Lower leg skin (tissue), 3 donors: Measurements from ENCODE around the gene GUF1.

ENCODE experiments used
- POLR2A ChIP-seq, 2 donors: fragments of 450-650 bp; IDR thresholded peaks; one replicate each; pipeline ENCODE4 v1.6.1; 2016 to 2017; ENCODE audit warnings: antibody characterized with exemption in 2 of 2, mild to moderate bottlenecking in 1 of 2, moderate library complexity in 1 of 2
- TF ChIP-seq, protein P1 (sequence below), 3 donors: fragments of 450-650 bp; IDR thresholded peaks; one replicate each; pipeline ENCODE4 v1.5.1; 2016; ENCODE audit warnings: antibody characterized with exemption in 3 of 3, mild to moderate bottlenecking in 3 of 3, moderate library complexity in 2 of 3

DNA sequence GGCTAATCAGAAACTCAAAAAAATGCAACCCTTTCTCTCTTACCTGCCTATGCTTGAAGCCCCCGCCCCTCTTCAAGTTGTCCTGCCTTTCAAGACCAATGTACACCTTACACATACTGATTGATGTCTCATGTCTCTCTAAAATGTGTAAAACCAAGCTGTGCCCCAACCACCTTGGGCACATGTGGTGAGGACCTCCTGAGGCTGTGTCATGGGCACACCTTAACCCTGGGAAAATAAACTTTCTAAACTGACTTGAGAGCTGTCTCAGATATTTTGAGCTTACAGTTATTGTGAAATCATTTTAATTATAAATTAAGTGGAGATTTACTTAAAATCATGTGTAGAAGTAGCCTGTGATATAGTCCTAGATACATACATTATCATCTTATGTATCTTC is 22.2 kb downstream of the GUF1 start:
- TF ChIP-seq, protein P1, sequence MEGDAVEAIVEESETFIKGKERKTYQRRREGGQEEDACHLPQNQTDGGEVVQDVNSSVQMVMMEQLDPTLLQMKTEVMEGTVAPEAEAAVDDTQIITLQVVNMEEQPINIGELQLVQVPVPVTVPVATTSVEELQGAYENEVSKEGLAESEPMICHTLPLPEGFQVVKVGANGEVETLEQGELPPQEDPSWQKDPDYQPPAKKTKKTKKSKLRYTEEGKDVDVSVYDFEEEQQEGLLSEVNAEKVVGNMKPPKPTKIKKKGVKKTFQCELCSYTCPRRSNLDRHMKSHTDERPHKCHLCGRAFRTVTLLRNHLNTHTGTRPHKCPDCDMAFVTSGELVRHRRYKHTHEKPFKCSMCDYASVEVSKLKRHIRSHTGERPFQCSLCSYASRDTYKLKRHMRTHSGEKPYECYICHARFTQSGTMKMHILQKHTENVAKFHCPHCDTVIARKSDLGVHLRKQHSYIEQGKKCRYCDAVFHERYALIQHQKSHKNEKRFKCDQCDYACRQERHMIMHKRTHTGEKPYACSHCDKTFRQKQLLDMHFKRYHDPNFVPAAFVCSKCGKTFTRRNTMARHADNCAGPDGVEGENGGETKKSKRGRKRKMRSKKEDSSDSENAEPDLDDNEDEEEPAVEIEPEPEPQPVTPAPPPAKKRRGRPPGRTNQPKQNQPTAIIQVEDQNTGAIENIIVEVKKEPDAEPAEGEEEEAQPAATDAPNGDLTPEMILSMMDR (IDR thresholded peaks at IDR 0.05) = no peak
- no peak for TF ChIP-seq POLR2A (IDR thresholded peaks at IDR 0.05)
